Mesendoderm (in vitro differentiated cells): ENCODE results near the gene PAPOLA.
A peak's percentile ranks its signal among the peaks of the same experiment; 100 is the strongest.

ENCODE experiments used
- DNase-seq: peaks from one replicate; pipeline ENCODE4 v3.0.0; 2013
- H2AK5ac ChIP-seq: 2 replicates; pipeline ENCODE4 v1.6.1; 2013; ENCODE audit warnings: low read length, inconsistent platforms
- H2BK120ac ChIP-seq: 2 replicates; pipeline ENCODE4 v1.6.1; 2013; ENCODE audit warnings: low read depth, mild to moderate bottlenecking, low read length, moderate library complexity, mixed read lengths
- H2BK15ac ChIP-seq: replicated peaks from 2 replicates; pipeline ENCODE4 v1.6.1; 2013; ENCODE audit warnings: low read depth, mild to moderate bottlenecking, moderate library complexity
- H2BK5ac ChIP-seq: 2 replicates; pipeline ENCODE4 v1.6.1; 2013; ENCODE audit warnings: low read length, inconsistent platforms
- H3K18ac ChIP-seq: 2 replicates; pipeline ENCODE4 v1.6.1; 2013; ENCODE audit warnings: mild to moderate bottlenecking, low read length, mixed read lengths
- H3K23ac ChIP-seq: one replicate; pipeline ENCODE4 v1.6.1; 2013; ENCODE audit warnings: low read length
- H3K27ac ChIP-seq: 2 replicates; pipeline ENCODE4 v1.5.1; 2013; ENCODE audit warnings: low read depth, mild to moderate bottlenecking, inconsistent platforms, low read length, moderate library complexity
- H3K27me3 ChIP-seq: 2 replicates; pipeline ENCODE4 v1.6.1; 2013; ENCODE audit warnings: low read length, control low read depth, mild to moderate bottlenecking, inconsistent platforms; ENCODE audit not compliant: insufficient read depth, poor library complexity
- H3K36me3 ChIP-seq: 2 replicates; pipeline ENCODE4 v1.6.1; 2013; ENCODE audit warnings: low read length, inconsistent platforms; ENCODE audit not compliant: control insufficient read depth, insufficient read depth
- H3K4ac ChIP-seq: one replicate; pipeline ENCODE4 v1.6.1; 2013; ENCODE audit warnings: low read depth, mild to moderate bottlenecking, low read length, moderate library complexity
- H3K4me1 ChIP-seq: 2 replicates; pipeline ENCODE4 v1.6.1; 2013; ENCODE audit warnings: low read depth, low read length, inconsistent platforms; ENCODE audit not compliant: control insufficient read depth
- H3K4me2 ChIP-seq: 2 replicates; pipeline ENCODE4 v1.6.1; 2013; ENCODE audit warnings: low read length
- H3K4me3 ChIP-seq: 2 replicates; pipeline ENCODE4 v1.5.1; 2013; ENCODE audit warnings: mild to moderate bottlenecking, low read length
- H3K56ac ChIP-seq: one replicate; pipeline ENCODE4 v1.6.1; 2013; ENCODE audit warnings: low read length
- H3K79me1 ChIP-seq: 2 replicates; pipeline ENCODE4 v1.6.1; 2013; ENCODE audit warnings: low read length, inconsistent platforms
- H3K79me2 ChIP-seq: 2 replicates; pipeline ENCODE4 v1.6.1; 2013; ENCODE audit warnings: mild to moderate bottlenecking, low read length; ENCODE audit not compliant: control insufficient read depth, insufficient read depth
- H3K9ac ChIP-seq: 2 replicates; pipeline ENCODE4 v1.6.1; 2013; ENCODE audit warnings: low read length, inconsistent platforms
- H4K5ac ChIP-seq: one replicate; pipeline ENCODE4 v1.6.1; 2013; ENCODE audit warnings: low read length
- H4K8ac ChIP-seq: one replicate; pipeline ENCODE4 v1.6.1; 2013; ENCODE audit warnings: low read depth, mild to moderate bottlenecking, control low read depth, low read length, moderate library complexity
- WGBS: extraction: QIAGEN DNeasy Blood & Tissue Kit; methylation state at CpG from one replicate; pipeline ENCODE4 v1.1.7; 2013; ENCODE audit warnings: low lambda C conversion rate, missing lambda C conversion rate; ENCODE audit not compliant: insufficient coverage; ENCODE audit errors: extremely low coverage; 5-methylcytosine and 5-hydroxymethylcytosine counted together

PAPOLA gene

DNA sequence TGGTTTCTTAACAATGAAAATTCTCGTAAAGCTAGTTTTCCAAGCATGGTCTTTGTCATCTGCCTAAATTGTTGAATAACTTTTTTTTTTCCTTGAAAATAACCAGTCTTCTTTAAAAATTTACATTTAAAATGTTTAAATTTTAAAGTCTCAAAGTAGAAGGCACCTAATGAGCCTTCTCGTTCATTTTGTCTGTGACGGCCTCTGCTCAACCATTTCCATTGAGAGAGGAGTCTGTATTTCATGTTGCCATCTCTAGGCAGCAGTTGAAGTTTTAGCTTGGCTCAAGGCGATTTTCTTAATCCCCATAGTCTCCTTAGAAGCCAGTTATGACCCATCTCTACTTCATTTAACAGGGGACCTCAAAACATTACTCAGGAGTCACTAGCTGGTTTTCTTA, 69.1 kb downstream of the PAPOLA start:
- no peak overlapping the region for H4K5ac ChIP-seq
- H3K4me2 ChIP-seq, result no peak overlapping the region
- DNase-seq, result no peak
- H3K4me3 ChIP-seq, result no peak overlapping the region
- no peak overlapping the region for H3K27ac ChIP-seq
- no peak overlapping the region for H4K8ac ChIP-seq
- H3K23ac ChIP-seq, result no peak overlapping the region
- H3K56ac ChIP-seq, result no peak overlapping the region
- H3K4me1 ChIP-seq, result peaks cover 4% of the 10 kb centered on the region
- no peaks in the 10 kb centered on the region for H3K79me2 ChIP-seq
- peaks cover 4% of the 10 kb centered on the region for H3K79me1 ChIP-seq
- H3K9ac ChIP-seq, result no peak overlapping the region
- H2BK15ac ChIP-seq, result no peak overlapping the region
- no peak overlapping the region for H2AK5ac ChIP-seq
- no peaks in the 10 kb centered on the region for H3K36me3 ChIP-seq
- WGBS, result no CpG with 5 or more reads among the region's 4 CpGs
- no peak overlapping the region for H2BK5ac ChIP-seq
- no peak overlapping the region for H3K18ac ChIP-seq
- H2BK120ac ChIP-seq, result no peak overlapping the region
- H3K4ac ChIP-seq, result no peak overlapping the region
- no peaks in the 10 kb centered on the region for H3K27me3 ChIP-seq

- no peak overlapping the region for H3K18ac ChIP-seq
- DNase-seq, result peak; percentile 51
- H4K5ac ChIP-seq, result no peak overlapping the region
- H3K4me1 ChIP-seq, result peaks cover 4% of the 10 kb centered on the region
- no peak overlapping the region for H3K4me2 ChIP-seq
- no peak overlapping the region for H3K9ac ChIP-seq
- H3K4me3 ChIP-seq, result no peak overlapping the region
- no CpG with 5 or more reads among the region's 5 CpGs for WGBS
- H3K4ac ChIP-seq, result no peak overlapping the region
- H3K79me2 ChIP-seq, result no peaks in the 10 kb centered on the region
- H2BK5ac ChIP-seq, result no peak overlapping the region
- no peaks in the 10 kb centered on the region for H3K36me3 ChIP-seq
- H2AK5ac ChIP-seq, result no peak overlapping the region
- H3K27ac ChIP-seq, result no peak overlapping the region
- no peak overlapping the region for H3K56ac ChIP-seq
- H3K79me1 ChIP-seq, result peaks cover 4% of the 10 kb centered on the region
- H4K8ac ChIP-seq, result no peak overlapping the region
- no peak overlapping the region for H2BK120ac ChIP-seq
- no peak overlapping the region for H2BK15ac ChIP-seq
- H3K23ac ChIP-seq, result no peak overlapping the region
- no peaks in the 10 kb centered on the region for H3K27me3 ChIP-seq
Observed at GRCh38 chr14:96573473-96574100, 71.4 kb downstream of the PAPOLA start.

- Histone ChIP-seq H3K23ac (no peak overlapping the region), H2BK120ac (no peak overlapping the region), H2AK5ac (no peak overlapping the region), H3K36me3 (no peaks in the 10 kb centered on the region), H2BK5ac (no peak overlapping the region), H3K27me3 (no peaks in the 10 kb centered on the region), H3K4me2 (no peak overlapping the region), H4K5ac (no peak overlapping the region), H3K4me3 (no peak overlapping the region), H4K8ac (no peak overlapping the region), H3K4ac (no peak overlapping the region), H3K56ac (no peak overlapping the region), H3K18ac (no peak overlapping the region), H3K79me2 (no peaks in the 10 kb centered on the region), H3K79me1 (peaks cover 4% of the 10 kb centered on the region), H3K27ac (no peak overlapping the region), H2BK15ac (no peak overlapping the region), H3K9ac (no peak overlapping the region), H3K4me1 (peaks cover 4% of the 10 kb centered on the region)
- DNase-seq, result no peak
- no CpG with 5 or more reads among the region's 2 CpGs for WGBS
Observed at GRCh38 chr14:96574171-96574632, 72.0 kb downstream of the PAPOLA start.

GRCh38 chr14:96574633-96575632, 72.8 kb downstream of the PAPOLA start:
- H3K18ac ChIP-seq, result no peak overlapping the region
- no peak overlapping the region for H2BK5ac ChIP-seq
- no peak overlapping the region for H4K8ac ChIP-seq
- H3K4me3 ChIP-seq, result no peak overlapping the region
- H2BK15ac ChIP-seq, result no peak overlapping the region
- H3K79me1 ChIP-seq, result peaks cover 4% of the 10 kb centered on the region
- no peak overlapping the region for H2BK120ac ChIP-seq
- no CpG with 5 or more reads among the region's 6 CpGs for WGBS
- DNase-seq, result no peak
- no peak overlapping the region for H3K4ac ChIP-seq
- no peak overlapping the region for H2AK5ac ChIP-seq
- H3K27ac ChIP-seq, result no peak overlapping the region
- H3K79me2 ChIP-seq, result no peaks in the 10 kb centered on the region
- no peak overlapping the region for H3K9ac ChIP-seq
- H3K4me1 ChIP-seq, result peaks cover 4% of the 10 kb centered on the region
- H3K23ac ChIP-seq, result no peak overlapping the region
- H3K4me2 ChIP-seq, result no peak overlapping the region
- H3K27me3 ChIP-seq, result no peaks in the 10 kb centered on the region
- no peak overlapping the region for H4K5ac ChIP-seq
- H3K36me3 ChIP-seq, result no peaks in the 10 kb centered on the region
- H3K56ac ChIP-seq, result no peak overlapping the region

- H2BK5ac ChIP-seq, result no peak overlapping the region
- no peaks in the 10 kb centered on the region for H3K79me1 ChIP-seq
Observed at GRCh38 chr14:96576359-96576758, 74.2 kb downstream of the PAPOLA start.

More at GRCh38 chr14:96576359-96576758, 74.2 kb downstream of the PAPOLA start:
- H4K5ac ChIP-seq, result no peak overlapping the region
- no peak overlapping the region for H3K9ac ChIP-seq
- no peaks in the 10 kb centered on the region for H3K36me3 ChIP-seq
- no peak overlapping the region for H2BK120ac ChIP-seq
- H3K79me2 ChIP-seq, result no peaks in the 10 kb centered on the region
- H3K4me3 ChIP-seq, result no peak overlapping the region
- no peak overlapping the region for H4K8ac ChIP-seq
- no peak overlapping the region for H3K4me2 ChIP-seq
- no peak for DNase-seq
- peaks cover 4% of the 10 kb centered on the region for H3K4me1 ChIP-seq
- no peak overlapping the region for H3K56ac ChIP-seq
- H3K4ac ChIP-seq, result no peak overlapping the region
- H2AK5ac ChIP-seq, result no peak overlapping the region
- no peaks in the 10 kb centered on the region for H3K27me3 ChIP-seq
- H2BK15ac ChIP-seq, result no peak overlapping the region
- H3K27ac ChIP-seq, result no peak overlapping the region
- no CpG with 5 or more reads among the region's 6 CpGs for WGBS
- H3K18ac ChIP-seq, result no peak overlapping the region
- peak overlapping the region; percentile 57 for H3K23ac ChIP-seq
